Measurements from ENCODE around the gene COG6. TPM values are rescaled to one million over a fixed set of nuclear protein-coding genes. Genes with fewer than 3 reads are reported as not detected.

COG6 gene
- total RNA-seq, 2 experiments from 2014 or later: 29.8 to 30.3 TPM

- Mint-ChIP-seq H3K36me3 (peaks cover 5% of the 10 kb centered on the region), H3K4me3 (no peak overlapping the region), H3K4me1 (peaks cover 3% of the 10 kb centered on the region), H3K27ac (no peak overlapping the region), H3K27me3 (no peaks in the 10 kb centered on the region), H3K9me3 (peaks cover 3% of the 10 kb centered on the region)
- DNase-seq (no peak), ATAC-seq (ENCODE audit: low read depth) (no peak)
- POLR2A ChIA-PET: no interaction called here
These were observed 128.9 kb downstream of the COG6 start for GRCh38 chr13:39784347-39784746.

- POLR2A ChIA-PET: no interaction called here
These were observed 130.6 kb downstream of the COG6 start for GRCh38 chr13:39786091-39786490.

GRCh38 chr13:39787086-39787487 lies 131.6 kb downstream of the COG6 start:
- H3K27me3 Mint-ChIP-seq: no peaks in the 10 kb centered on the region
- H3K27ac Mint-ChIP-seq: no peak overlapping the region
- no peak for ATAC-seq (ENCODE audit: low read depth)
- H3K36me3 Mint-ChIP-seq: peaks cover 7% of the 10 kb centered on the region
- H3K9me3 Mint-ChIP-seq: peaks cover 7% of the 10 kb centered on the region
- DNase-seq: no peak
- no peak overlapping the region for H3K4me3 Mint-ChIP-seq
- no peaks in the 10 kb centered on the region for H3K4me1 Mint-ChIP-seq
- POLR2A ChIA-PET: no interaction called here

More at GRCh38 chr13:39786091-39786490, 130.6 kb downstream of the COG6 start:
- DNase-seq: no peak
- no peaks in the 10 kb centered on the region for H3K27me3 Mint-ChIP-seq
- peaks cover 7% of the 10 kb centered on the region for H3K9me3 Mint-ChIP-seq
- peaks cover under 1% of the 10 kb centered on the region for H3K4me1 Mint-ChIP-seq
- H3K36me3 Mint-ChIP-seq: peaks cover 7% of the 10 kb centered on the region
- H3K4me3 Mint-ChIP-seq: no peak overlapping the region
- no peak overlapping the region for H3K27ac Mint-ChIP-seq
- no peak for ATAC-seq (ENCODE audit: low read depth)

- Mint-ChIP-seq H3K36me3 (peaks cover 7% of the 10 kb centered on the region), H3K27ac (no peak overlapping the region), H3K4me1 (no peaks in the 10 kb centered on the region), H3K4me3 (no peak overlapping the region), H3K27me3 (no peaks in the 10 kb centered on the region), H3K9me3 (peaks cover 7% of the 10 kb centered on the region)
- POLR2A ChIA-PET: no interaction called here
- ATAC-seq (ENCODE audit: low read depth): no peak
- no peak for DNase-seq
These were observed 132.6 kb downstream of the COG6 start for GRCh38 chr13:39788102-39788501.

- no peak for DNase-seq
- no peak for ATAC-seq (ENCODE audit: low read depth)
- Mint-ChIP-seq H3K27me3 (no peaks in the 10 kb centered on the region), H3K4me1 (no peaks in the 10 kb centered on the region), H3K4me3 (no peak overlapping the region), H3K27ac (no peak overlapping the region), H3K9me3 (peaks cover 10% of the 10 kb centered on the region), H3K36me3 (peaks cover 7% of the 10 kb centered on the region)
- POLR2A ChIA-PET: no interaction called here
These were observed 134.0 kb downstream of the COG6 start for GRCh38 chr13:39789451-39789850.

Small RNA genes lying within 50 kb of the gene (microRNA-seq; reads per million reads assigned to microRNA genes)
- gene MIR4305: not detected

Other genes starting within 250 kb of the COG6 start
- under 1 TPM in 1 of 2 experiments, not detected in 1; 0.14 TPM for gene LHFPL6, start 52.5 kb upstream of the COG6 start, total RNA-seq

Data from activated naive CD8-positive, alpha-beta T cell treated with anti-CD3 and anti-CD28 coated beads, Interleukin-2, amount 10 ng/mL, durations not matched to agents 7 days and 5 days (primary cell).